ENCODE data around the gene KAT7.

Gene KAT7

GRCh38 chr17:49776551-49777300 lies 11.8 kb upstream of the KAT7 start:
- no peak for DNase-seq (ENCODE audit: low read depth)

GRCh38 chr17:49777563-49777962 lies 10.9 kb upstream of the KAT7 start:
- no peak for TF ChIP-seq CTCF (IDR thresholded peaks at IDR 0.05; ENCODE audit: low read depth, low read length, missing control alignments)
- no peak for DNase-seq (ENCODE audit: low read depth)

More at GRCh38 chr17:49776551-49777300, 11.8 kb upstream of the KAT7 start:
- no peak overlapping the region for H3K4me3 ChIP-seq (ENCODE audit: low read depth, low read length)
- TF ChIP-seq CTCF (IDR thresholded peaks at IDR 0.05; ENCODE audit: low read depth, low read length, missing control alignments): no peak

GRCh38 chr17:49779156-49779738 lies 9.2 kb upstream of the KAT7 start:
- DNase-seq (ENCODE audit: low read depth): no peak
- H3K4me3 ChIP-seq (ENCODE audit: low read depth, low read length): no peak overlapping the region

More at GRCh38 chr17:49777563-49777962, 10.9 kb upstream of the KAT7 start:
- H3K4me3 ChIP-seq (ENCODE audit: low read depth, low read length): no peak overlapping the region

GRCh38 chr17:49779739-49780231 lies 8.7 kb upstream of the KAT7 start:
- peak; percentile 53 for TF ChIP-seq CTCF (IDR thresholded peaks at IDR 0.05; ENCODE audit: low read depth, low read length, missing control alignments)
- no peak for DNase-seq (ENCODE audit: low read depth)

More at GRCh38 chr17:49779156-49779738, 9.2 kb upstream of the KAT7 start:
- no peak for TF ChIP-seq CTCF (IDR thresholded peaks at IDR 0.05; ENCODE audit: low read depth, low read length, missing control alignments)

GRCh38 chr17:49783071-49783715 lies 5.3 kb upstream of the KAT7 start:
- no peak for DNase-seq (ENCODE audit: low read depth)
- TF ChIP-seq CTCF (IDR thresholded peaks at IDR 0.05; ENCODE audit: low read depth, low read length, missing control alignments): no peak
- H3K4me3 ChIP-seq (ENCODE audit: low read depth, low read length): no peak overlapping the region

More at GRCh38 chr17:49779739-49780231, 8.7 kb upstream of the KAT7 start:
- H3K4me3 ChIP-seq (ENCODE audit: low read depth, low read length): no peak overlapping the region

- no peak for DNase-seq (ENCODE audit: low read depth)
- no peak overlapping the region for H3K4me3 ChIP-seq (ENCODE audit: low read depth, low read length)
- no peak for TF ChIP-seq CTCF (IDR thresholded peaks at IDR 0.05; ENCODE audit: low read depth, low read length, missing control alignments)
These were observed 4.7 kb upstream of the KAT7 start for GRCh38 chr17:49783791-49784190.
